NCI-H69 (cell line): Measurements from ENCODE around the gene AGT.
"Not testable (repeated sequence)": the region's sequence is repeated elsewhere in the genome, so short reads cannot be mapped to it uniquely, and the experiment has no call there.

Source experiments
- DNase-seq: peaks from one replicate; lab custom pipeline; 2025; lab: John Stamatoyannopoulos, UW

The AGT gene

GRCh38 chr1:230744382-230744781 lies 30.5 kb upstream of the AGT start:
- DNase-seq = peak; percentile 64

- peak; percentile 63 for DNase-seq
Observed at GRCh38 chr1:230743899-230744298, 30.0 kb upstream of the AGT start.

GRCh38 chr1:230739564-230740290 lies 25.8 kb upstream of the AGT start:
- no peak for DNase-seq

- DNase-seq = no peak
Observed at GRCh38 chr1:230737622-230738262, 23.8 kb upstream of the AGT start.

GRCh38 chr1:230735447-230735846 lies 21.5 kb upstream of the AGT start:
- DNase-seq = peak; percentile 94

- peak; percentile 81 for DNase-seq
Observed at GRCh38 chr1:230730977-230731376, 17.1 kb upstream of the AGT start.

GRCh38 chr1:230728710-230729392 lies 14.9 kb upstream of the AGT start:
- peak; percentile 79 for DNase-seq

- DNase-seq = no peak
Observed at GRCh38 chr1:230725256-230726012, 11.5 kb upstream of the AGT start.

- DNase-seq = not testable (repeated sequence)
Observed at GRCh38 chr1:230721849-230722522, 8.1 kb upstream of the AGT start.

- no peak for DNase-seq
Observed at GRCh38 chr1:230717251-230717650, 3.3 kb upstream of the AGT start.

GRCh38 chr1:230716453-230716852 lies 2.5 kb upstream of the AGT start:
- DNase-seq = not testable (repeated sequence)

GRCh38 chr1:230715510-230715909 lies 1.6 kb upstream of the AGT start:
- DNase-seq = peak; percentile 21

GRCh38 chr1:230713547-230713914 lies 391 bp downstream of the AGT start:
- DNase-seq = no peak

GRCh38 chr1:230713138-230713537 lies 784 bp downstream of the AGT start:
- no peak for DNase-seq

- no peak for DNase-seq
Observed at GRCh38 chr1:230712470-230712942, 1.4 kb downstream of the AGT start.

- no peak for DNase-seq
Observed at GRCh38 chr1:230711245-230711644, 2.7 kb downstream of the AGT start.

- no peak for DNase-seq
Observed at GRCh38 chr1:230710543-230710904, 3.4 kb downstream of the AGT start.

GRCh38 chr1:230709619-230710542 lies 4.0 kb downstream of the AGT start:
- no peak for DNase-seq

GRCh38 chr1:230708631-230709580 lies 5.0 kb downstream of the AGT start:
- DNase-seq = no peak
